Adipose tissue (tissue), 3 donors: ENCODE results near the gene CCL19. TPM values are rescaled to one million over a fixed set of nuclear protein-coding genes. Genes with fewer than 3 reads are reported as not detected.

Experiments used
- H3K27ac ChIP-seq: one replicate; pipeline ENCODE4 v1.5.1; 2013; ENCODE audit warnings: low read depth, low read length
- WGBS, 3 donors: extraction: QIAGEN DNeasy Blood & Tissue Kit; methylation state at CpG; one replicate each; pipeline ENCODE4 v1.1.7; 2013; 5-methylcytosine and 5-hydroxymethylcytosine counted together
- polyA plus RNA-seq, 3 donors: library from polyadenylated mRNA; stranded (reverse); fragments of 200-250 nt; gene quantifications; one replicate each; pipeline ENCODE4 v1.2.3, GENCODE V29; 2013
- donor health status: healthy with polysubstance abuse.
- donor health status: Bipolar disorder and iron deficiency.
- donor health status: healthy.

CCL19 gene
- polyA plus RNA-seq, 3 donors, result 2.2 to 7.7 (median 3.4) TPM

DNA sequence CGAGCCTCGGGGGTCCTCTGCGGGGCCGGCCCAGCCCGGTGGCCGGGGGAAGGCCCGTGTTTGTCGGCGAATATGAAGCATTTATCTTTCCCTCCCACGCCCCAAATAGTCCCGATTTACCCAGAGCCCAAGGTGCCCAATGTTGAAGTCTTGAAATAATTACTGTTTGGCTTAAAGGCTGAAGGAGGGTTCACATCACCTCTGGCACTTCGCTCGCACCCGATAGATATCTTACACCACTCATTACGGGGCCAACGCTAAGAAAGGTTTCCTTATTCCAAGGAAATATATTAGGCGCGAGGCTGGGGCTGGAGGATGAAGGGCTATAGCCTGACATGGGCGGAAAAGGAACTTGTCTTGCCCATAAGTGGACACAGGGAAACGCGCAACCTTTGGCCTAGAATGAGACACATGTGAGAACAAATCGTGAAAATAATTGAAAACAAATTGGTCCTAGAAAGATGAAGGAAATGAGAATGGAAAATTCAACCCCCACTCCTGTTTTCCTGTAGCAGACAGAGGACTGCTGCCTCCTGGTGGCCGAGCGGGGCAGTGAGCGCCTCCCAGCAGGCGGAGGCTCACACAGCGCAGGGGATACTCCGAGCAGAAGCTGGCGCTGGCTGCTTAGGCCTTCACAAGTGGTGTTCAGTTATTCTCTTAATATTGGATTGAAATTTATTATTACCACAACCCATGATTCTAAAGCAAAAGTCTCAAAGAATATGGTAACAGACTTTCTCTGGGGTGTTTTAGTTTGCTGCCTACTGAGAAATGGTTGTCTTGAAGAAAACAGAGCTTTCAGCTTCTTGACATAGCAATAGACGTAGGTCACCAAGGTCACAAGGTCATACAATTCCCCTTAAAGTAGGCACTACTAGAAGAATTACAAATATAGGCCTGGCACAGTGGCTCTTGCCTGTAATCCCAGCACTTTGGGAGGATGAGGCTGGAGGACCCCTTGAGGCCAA lies 11.0 kb upstream of the CCL19 start:
- no peak overlapping the region for H3K27ac ChIP-seq
- 2 to 4% (median 3%) methylated on average over 27 to 30 of the region's 30 CpGs for WGBS, 3 donors

DNA sequence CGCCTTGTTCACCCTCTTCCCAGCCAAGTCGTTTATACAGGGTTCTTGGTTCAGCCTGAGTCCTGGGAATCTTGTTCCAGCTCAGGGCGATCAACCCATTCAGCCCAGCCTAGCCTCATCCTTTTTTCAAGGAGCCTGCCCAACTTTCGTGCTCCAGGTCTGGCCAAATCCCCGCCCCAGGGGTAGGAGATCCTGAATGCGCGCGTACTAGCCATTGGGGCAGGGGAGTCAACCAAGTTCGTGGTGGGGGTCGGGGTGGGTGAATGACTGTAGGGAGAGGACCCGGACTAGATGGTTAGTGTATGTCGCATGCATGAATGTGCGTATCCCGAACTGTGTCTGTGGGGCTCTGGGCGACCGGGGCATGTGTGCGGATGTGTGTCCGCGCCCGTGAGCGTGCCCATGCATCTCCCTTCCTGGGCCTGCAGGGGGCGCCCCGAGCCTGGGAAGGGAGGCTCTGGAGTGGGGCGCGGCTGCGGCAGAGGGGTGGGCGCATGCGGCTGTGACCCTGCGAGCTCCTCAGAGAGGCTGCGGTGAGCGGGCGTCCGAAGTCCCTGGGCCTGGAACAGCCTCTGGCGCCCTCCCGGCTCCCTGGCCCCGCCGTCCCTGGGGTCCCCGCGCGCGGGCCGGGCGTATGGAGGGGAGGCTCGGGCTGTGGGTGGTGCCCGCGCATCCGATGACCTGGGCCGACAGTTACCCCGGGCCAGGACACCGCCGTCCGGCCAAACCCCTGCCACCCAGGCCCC lies 10.1 kb upstream of the CCL19 start:
- H3K27ac ChIP-seq, result no peak overlapping the region
- WGBS, 3 donors, result 7 to 9% (median 9%) methylated on average over 44 to 52 of the region's 52 CpGs

DNA sequence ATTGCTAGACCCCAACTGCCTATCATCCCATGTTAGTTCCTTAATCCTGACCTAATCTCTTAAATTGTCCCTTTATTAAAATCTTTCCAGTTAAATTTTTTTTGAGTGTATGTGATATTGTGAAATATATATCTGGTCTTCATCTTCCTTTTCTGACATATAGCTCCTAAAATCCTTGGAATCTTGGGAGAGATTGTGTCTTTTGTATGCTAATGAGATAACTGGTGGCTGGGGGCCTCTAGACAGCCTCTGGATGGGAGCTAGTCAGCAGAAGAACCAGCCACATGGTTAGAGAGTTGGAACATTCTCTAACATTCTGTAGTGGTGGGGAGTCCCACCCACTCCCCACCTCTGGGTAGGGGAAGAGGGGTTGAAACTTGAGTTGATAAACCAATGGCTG lies 3.7 kb upstream of the CCL19 start:
- H3K27ac ChIP-seq, result no peak overlapping the region

DNA sequence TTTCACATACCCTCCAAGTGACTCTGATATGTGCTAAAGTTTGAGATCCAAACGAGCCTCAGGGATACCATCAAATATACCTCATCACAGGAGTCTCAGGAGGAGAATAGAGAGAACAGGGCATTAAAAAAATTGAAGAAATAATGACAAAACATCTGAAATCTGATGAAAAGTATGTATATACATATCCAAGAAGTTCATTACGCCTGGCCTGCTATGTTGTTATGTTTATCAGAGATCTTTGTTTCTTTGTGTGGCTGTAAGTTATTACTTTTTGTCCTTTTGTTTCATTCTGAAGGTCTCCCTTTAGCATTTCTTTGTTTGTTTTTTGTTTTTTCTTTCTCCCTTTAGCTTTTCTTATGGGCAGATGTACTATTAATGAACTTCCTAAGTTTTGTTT lies 2.5 kb upstream of the CCL19 start:
- 72 to 83% (median 75%) methylated on average over 2 of the region's 2 CpGs for WGBS, 3 donors
- no peak overlapping the region for H3K27ac ChIP-seq

DNA sequence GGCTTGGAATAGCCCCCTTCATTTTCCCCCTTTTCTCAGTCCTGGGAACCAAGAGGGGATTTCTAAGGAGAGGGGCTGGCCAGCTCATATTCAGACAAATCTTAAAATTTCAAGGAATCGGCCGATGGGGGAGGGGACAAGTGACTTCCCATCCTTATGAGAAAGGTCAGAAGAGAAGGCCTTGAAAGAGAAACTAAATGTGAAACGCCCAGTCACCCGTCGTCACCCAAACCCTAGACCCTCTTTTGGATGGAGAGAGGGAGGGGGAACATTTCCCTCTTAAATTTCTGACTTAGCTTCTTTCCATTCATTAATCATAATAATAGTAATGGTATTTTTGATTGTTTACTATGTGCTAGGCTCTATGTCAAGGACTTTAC lies 850 bp upstream of the CCL19 start:
- 72 to 86% (median 84%) methylated on average over 5 of the region's 5 CpGs for WGBS, 3 donors
- no peak overlapping the region for H3K27ac ChIP-seq

DNA sequence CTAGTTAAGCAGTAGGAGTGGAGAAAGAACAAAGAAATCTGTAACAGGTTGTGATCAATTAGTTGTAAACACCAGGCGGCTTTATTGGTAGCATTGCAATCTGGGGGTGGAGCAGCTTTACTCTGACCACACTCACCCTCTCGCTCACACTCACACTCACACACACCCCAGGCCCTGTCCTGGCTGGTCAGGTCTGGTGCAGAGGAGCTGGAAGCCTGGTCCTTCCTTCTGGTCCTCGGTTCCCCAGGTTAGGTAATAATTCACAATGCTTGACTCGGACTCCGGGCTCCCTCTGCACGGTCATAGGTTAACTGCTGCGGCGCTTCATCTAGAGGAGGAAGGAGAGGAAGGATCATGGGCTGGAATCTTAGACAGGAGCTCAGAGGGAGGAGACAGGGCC lies 1.6 kb downstream of the CCL19 start:
- no peak overlapping the region for H3K27ac ChIP-seq
- 67 to 82% (median 78%) methylated on average over 8 of the region's 8 CpGs for WGBS, 3 donors

DNA sequence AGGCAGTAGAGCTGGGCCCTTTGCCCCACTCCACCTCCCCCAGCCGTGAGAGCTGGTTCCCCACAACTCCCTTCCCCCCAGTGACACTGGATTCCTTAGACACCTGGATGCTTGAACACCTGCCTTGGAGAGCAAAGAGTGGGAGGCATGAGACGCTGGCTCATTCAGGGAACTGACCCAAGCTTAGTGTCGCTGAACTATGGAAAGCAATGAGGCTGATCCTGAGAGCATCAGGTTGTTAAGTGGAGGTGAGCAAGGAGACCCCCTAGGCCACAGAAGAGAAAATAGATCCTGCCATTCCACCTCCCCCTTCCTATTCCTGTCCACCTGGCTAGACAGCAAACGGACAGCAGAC lies 2.0 kb downstream of the CCL19 start:
- 74 to 90% (median 90%) methylated on average over 4 of the region's 4 CpGs for WGBS, 3 donors
- no peak overlapping the region for H3K27ac ChIP-seq

DNA sequence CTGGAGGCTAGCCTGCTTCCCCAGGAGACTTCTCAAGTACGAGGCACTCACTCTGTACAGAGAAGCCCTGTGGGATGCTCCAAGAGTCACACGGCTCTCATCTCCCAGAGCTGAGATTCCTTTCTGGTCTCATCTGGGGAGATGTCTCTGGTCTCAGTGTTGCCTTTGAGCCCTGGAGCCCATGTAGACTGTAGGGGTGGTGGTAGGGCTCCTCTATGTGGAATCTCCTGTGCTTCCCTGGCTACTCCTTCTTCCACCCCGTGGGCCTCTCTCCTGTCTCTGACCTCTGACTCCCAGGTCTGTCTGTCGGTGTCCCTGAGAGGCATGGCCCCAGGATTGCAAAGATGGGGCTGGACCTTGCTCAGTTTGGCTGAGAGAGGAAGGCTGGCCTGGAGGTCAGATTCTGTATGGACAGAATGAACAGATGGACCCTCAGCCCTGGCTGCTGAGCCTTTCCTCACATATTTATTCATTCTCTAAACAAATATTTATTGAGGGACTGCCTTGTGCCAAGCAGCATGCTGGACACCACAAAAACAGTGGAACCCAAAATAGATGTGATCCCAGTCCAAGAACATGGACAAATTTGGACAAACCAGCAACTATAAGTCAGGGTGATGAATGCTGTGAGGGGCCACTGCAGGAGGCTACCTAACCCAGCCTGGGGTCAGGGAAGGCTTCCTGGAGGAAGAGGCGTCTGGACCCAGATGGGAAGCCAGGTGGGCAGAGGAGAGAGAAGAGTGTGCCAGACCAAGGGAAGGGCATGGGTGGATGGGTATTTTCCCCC lies 2.6 kb downstream of the CCL19 start:
- WGBS, 3 donors, result 67 to 76% (median 73%) methylated on average over 4 to 5 of the region's 5 CpGs
- no peak overlapping the region for H3K27ac ChIP-seq

DNA sequence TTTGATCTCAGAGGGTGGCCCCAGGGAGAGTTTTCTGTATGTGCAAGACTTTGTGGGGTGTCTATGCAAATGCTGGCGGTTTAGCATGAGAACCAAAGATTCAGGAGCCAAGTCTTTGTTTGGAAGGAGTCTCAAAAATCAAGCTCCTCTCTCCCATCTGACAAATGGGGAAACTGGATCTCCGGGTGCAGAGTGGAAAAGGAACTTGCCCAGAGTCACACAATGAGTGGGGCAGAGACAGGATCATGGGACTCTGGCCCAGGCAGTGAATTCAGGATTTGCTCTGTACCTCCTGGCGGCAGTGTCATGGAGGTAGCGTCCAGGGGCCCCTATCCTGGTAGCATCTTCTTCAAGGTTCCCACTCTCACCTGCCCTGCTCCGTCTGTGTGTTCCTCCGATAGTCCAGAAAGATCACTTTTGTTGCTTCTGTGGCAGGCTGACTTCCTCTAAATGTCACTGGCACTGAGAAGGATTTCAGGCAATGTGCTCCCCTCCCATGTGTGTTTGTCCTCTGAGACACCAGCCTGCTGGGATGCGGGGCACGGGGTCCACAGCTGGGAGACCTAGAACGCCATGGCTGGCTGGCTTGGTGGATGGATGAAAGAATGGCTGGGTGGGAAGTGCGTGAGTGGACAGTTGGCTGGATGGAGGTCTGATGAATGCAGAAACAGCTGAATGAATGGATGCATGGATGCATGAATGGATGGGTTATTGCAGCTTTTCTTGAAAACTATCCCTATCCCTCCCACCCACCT lies 3.6 kb downstream of the CCL19 start:
- no peak overlapping the region for H3K27ac ChIP-seq
- 82 to 89% (median 86%) methylated on average over 10 of the region's 10 CpGs for WGBS, 3 donors

DNA sequence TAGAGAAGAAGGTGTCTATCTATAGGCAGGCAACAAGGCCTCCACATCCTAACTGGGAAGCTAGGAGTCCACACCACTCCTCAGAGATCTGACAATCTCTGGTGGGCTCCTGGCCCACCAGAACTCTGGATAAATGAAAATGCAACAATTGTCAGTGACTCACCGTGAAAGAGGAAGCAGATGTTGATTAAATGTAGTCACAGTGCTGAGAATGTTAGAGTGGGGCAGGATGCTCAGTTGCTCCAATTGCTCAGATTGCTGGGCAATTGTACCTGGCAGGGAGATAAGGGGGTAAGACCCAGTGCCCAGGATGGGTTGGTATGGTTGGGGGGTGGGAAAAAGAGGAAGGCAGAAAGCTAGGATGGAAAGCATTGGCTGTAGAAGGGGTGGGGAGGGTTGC lies 4.3 kb downstream of the CCL19 start:
- H3K27ac ChIP-seq, result no peak overlapping the region
- WGBS, 3 donors, result 25 to 79% (median 32%) methylated on average over 1 of the region's 1 CpG

DNA sequence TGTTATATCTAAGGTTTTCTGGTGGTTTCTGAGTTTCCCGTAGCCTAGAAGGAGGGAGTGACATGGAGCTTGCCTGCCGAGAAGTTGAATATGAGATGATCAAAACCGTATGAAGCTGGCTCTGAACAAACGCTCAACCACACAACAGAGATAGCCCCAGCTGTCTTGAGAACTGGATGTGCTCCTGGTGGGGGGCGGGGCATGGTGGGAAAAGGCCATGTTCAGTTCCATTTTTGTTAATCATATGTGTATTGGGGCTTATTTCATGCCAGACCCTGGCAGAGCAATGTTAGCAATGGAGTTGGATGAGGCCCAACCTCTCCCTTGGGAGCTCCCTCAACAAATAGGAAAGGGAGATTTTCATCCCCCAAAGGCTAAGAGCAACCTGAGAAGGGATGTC lies 4.8 kb downstream of the CCL19 start:
- no peak overlapping the region for H3K27ac ChIP-seq

DNA sequence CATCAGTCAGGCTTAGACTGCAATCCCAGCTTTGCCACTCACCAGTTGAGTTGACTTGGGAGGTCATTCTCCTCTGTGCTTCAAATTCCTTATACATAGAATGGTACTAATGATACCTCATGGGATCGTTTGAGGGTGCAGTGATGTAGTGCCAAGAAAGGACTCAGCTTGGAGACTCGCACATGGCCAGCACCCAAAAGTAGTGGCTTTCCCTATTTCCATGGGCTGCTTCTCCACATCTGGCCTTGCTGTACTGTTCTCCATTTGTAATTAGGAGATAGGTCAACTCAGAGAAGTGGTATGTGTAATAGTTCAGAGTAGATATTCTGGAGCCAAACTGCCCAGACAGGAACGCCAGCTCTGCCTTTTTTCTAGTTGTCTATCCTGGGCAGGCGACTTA lies 5.5 kb downstream of the CCL19 start:
- H3K27ac ChIP-seq, result no peak overlapping the region
- 69 to 87% (median 79%) methylated on average over 4 of the region's 4 CpGs for WGBS, 3 donors

More for the DNA sequence above, 4.8 kb downstream of the CCL19 start:
- 74 to 76% (median 76%) methylated on average over 5 of the region's 5 CpGs for WGBS, 3 donors

DNA sequence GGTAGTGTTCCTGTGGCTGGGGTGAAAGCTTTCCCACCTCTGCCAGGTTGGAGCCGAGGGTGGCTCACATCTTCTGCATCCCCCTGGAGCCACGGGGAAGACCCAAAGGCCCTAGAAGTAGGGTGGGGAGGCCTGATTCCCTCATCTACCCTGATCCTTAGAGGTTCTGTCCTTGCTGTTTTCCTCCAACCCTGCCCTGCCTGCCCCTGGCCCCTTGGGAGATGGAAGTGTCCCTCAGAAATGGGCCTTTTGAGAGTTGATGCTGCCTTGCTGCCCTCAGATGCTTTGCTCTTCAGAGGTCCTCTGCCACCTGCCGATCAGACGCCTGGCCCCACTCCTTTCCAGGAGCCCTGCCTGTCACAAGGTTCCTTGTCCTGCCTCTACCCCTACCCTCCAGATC lies 6.3 kb downstream of the CCL19 start:
- 87 to 96% (median 92%) methylated on average over 4 of the region's 4 CpGs for WGBS, 3 donors

DNA sequence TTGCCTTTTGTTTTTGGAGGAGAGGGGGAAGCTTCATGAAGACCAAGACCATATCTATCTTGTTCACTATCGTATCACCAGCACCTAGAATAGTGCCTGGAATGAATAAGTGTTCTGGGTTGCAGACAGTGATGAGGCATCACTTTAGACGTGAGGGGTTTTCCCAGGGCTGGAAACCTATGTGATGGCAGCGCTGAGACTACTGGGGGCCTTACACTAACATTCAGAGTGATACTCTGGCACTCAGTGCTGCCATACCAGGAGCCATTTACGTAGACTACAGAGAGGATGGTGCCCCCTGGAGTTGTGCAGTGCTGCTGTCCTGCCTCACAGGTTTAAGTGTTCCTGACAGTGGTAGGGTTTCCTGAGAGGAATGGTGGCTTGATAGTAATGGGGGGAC lies 6.9 kb downstream of the CCL19 start:
- WGBS, 3 donors, result 90 to 97% (median 90%) methylated on average over 4 of the region's 4 CpGs

More for the DNA sequence above, 6.3 kb downstream of the CCL19 start:
- no peak overlapping the region for H3K27ac ChIP-seq

DNA sequence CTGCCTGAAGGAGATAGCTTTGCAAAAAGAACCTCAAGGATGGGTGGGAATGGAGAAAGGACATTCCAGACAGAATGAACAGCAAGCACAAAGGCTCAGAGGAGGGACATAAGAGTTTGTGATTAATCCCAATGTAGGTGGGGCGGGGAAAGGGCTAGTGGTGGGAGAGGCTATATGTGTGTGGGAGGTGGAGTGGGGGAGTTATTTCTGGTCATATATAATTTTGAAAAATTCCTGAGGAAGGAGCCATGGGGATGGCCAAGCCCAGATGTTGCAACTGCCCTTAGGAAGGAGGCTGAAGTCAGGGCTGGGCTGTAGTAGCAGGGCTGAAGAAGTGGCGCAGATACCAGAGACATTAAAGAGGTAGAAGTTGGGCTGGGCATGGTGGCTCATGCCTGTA lies 15.2 kb downstream of the CCL19 start:
- H3K27ac ChIP-seq, result no peak overlapping the region
- WGBS, 3 donors, result 94 to 100% (median 96%) methylated on average over 2 of the region's 2 CpGs

More for the DNA sequence above, 6.9 kb downstream of the CCL19 start:
- no peak overlapping the region for H3K27ac ChIP-seq

DNA sequence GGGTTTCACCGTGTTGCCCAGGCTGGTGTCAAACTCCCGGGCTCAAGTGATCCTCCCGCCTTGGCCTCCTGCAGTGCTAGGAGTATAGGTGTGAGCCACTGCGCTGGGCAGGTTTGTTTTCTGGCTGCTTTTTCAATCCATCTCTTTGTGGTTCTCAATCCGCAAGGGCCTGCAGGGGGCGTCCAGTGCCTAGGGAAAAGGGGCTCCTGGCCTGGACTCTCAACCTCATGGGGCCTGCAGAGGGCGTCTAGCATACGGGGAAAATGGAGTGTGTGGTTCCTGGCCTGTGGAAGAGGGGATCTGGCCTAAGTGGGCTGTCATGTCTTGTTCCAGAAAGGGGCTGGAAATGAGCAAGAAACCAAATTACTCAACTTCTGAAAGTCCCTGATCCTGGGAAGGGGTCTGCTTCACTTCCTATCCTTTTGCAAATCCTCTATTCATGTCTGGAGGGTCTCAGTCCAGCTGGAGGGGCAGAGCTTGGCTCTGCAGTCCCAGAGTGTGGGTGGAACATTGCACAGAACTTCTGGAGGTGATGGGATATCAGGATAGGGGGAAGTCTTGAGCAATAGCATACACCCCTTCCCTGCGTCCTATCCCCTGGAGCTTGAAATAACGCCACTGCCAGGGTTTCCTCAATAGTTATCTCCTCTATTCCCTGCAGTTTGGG lies 15.9 kb downstream of the CCL19 start:
- WGBS, 3 donors, result 24 to 32% (median 32%) methylated on average over 10 of the region's 10 CpGs

DNA sequence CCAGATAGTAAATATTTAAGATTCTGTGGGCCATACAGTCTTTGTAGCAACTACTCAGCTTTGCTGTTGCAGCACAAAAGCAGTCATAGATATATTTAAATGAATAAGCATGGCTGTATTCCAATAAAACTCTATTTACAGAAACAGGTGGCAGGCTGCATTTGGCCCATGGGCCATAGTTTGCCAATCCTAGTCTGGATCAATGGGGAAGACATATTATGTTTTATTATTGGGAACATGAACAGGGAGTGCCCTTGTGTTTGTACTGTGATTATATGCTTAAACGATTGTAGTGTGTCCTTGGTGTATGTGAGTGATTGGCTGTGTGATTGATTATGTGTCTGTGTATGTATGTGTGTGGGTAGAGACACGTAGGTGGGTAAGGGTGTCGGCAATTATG lies 16.6 kb downstream of the CCL19 start:
- WGBS, 3 donors, result 44 to 84% (median 81%) methylated on average over 3 of the region's 3 CpGs
- no peak overlapping the region for H3K27ac ChIP-seq

More for the DNA sequence above, 15.9 kb downstream of the CCL19 start:
- no peak overlapping the region for H3K27ac ChIP-seq

DNA sequence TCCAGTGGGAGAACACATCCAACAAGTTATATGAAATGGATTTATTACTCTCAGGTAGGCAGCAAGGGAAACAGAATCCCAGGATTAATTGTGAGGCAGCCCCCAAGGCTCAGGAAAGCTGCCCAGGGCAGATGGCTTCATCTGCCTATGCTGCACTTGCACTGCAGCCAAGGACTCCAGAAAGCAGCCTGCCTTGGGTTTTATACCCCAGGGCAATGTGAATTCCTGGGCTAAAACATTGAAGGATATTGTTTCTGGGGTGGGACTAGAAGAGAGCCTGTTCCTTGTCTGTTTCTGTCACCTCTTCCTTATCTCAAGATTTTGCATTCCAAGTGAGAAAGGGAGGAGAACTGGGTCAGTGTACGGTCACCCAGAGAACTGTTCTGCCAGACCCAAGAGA lies 19.8 kb downstream of the CCL19 start:
- no peak overlapping the region for H3K27ac ChIP-seq
- 38 to 88% (median 77%) methylated on average over 1 of the region's 1 CpG for WGBS, 3 donors
